Neutrophil (primary cell): ENCODE measurements around the gene CDK6.

Experiments
- H3K27ac ChIP-seq: fragments of 200-600 bp; sonication (generic); 2 replicates; pipeline ENCODE4 v1.5.1; 2016; ENCODE audit warnings: mild to moderate bottlenecking, moderate library complexity
- H3K27me3 ChIP-seq: fragments of 200-600 bp; sonication (generic); 2 replicates; pipeline ENCODE4 v1.6.0; 2016; ENCODE audit warnings: mild to moderate bottlenecking
- H3K36me3 ChIP-seq: fragments of 200-600 bp; sonication (generic); 2 replicates; pipeline ENCODE4 v1.5.1; 2017
- H3K4me1 ChIP-seq, 2 experiments: fragments of 200-600 bp in 1 of 2; sonication (generic) in 1 of 2; 1 replicate in 1 of 2; 2 replicates in 1 of 2; pipeline versions ENCODE4 v1.5.1 to v1.6.1; 2013 to 2016; ENCODE audit warnings: low read depth in 1 of 2, low read length in 1 of 2, mild to moderate bottlenecking in 1 of 2, moderate library complexity in 1 of 2; ENCODE audit not compliant: control insufficient read depth in 1 of 2, insufficient read depth in 1 of 2
- H3K4me3 ChIP-seq, 2 experiments: fragments of 200-600 bp in 1 of 2; sonication (generic) in 1 of 2; 1 replicate in 1 of 2; 2 replicates in 1 of 2; pipeline ENCODE4 v1.5.1; 2013 to 2016; ENCODE audit warnings: low read depth in 1 of 2, low read length in 1 of 2, mild to moderate bottlenecking in 1 of 2, moderate library complexity in 1 of 2
- H3K9me3 ChIP-seq: fragments of 200-600 bp; sonication (generic); 2 replicates; pipeline ENCODE4 v1.5.1; 2016
- CTCF ChIP-seq: fragments of 200-600 bp; sonication (generic); IDR thresholded peaks from 2 replicates; pipeline ENCODE4 v1.5.1; 2016; ENCODE audit warnings: antibody characterized with exemption

CDK6 gene

DNA sequence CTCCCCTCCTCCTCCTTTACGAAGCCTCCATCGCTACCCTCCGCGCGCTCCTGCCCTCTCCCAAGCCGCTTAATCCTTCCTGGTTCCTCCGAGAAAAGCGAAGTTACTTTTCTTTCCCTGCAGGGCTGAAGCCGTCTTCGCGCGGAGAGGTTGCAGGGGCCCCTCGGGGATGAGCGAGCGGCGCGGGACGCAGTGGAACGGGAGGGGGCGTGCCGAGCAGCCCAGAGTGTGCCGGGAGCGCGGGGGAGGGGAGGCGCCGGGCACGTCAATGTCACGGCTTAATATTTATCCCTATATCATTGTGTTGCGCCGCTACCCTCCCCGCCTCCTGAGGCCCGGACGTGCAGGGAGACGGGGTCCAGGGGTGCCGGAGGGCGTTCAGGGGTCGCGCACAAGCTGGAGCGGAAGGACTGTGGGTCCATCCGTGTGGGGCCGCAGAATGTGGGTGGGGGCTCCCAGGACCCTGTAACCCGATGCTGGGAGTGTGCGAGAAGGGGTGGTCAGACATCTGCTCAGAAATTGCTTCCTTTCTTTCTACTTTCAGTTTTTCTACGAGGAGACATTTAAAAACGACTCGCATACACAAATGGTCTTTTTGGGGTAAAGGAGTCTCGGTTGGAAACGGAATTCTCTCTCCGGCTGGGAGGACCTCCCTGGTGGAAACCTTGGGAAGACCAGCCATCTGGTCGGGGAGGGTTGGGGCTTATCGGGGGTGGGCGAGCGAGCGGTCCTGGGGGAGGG, 2.4 kb downstream of the CDK6 start:
- Histone ChIP-seq H3K9me3 (no peaks in the 10 kb centered on the region), H3K4me3 (peak overlapping the region; percentile 90 to 98), H3K27me3 (peaks cover 19% of the 10 kb centered on the region), H3K4me1 (peaks cover 34 to 37% of the 10 kb centered on the region in 2 experiments), H3K27ac (peak overlapping the region; percentile 72), H3K36me3 (no peaks in the 10 kb centered on the region)
- TF ChIP-seq CTCF = no peak

GRCh38 chr7:92833024-92833765, 3.2 kb downstream of the CDK6 start:
- no peaks in the 10 kb centered on the region for H3K9me3 ChIP-seq
- peak; percentile 83 for TF ChIP-seq CTCF
- peak overlapping the region; percentile 72 for H3K27ac ChIP-seq
- H3K27me3 ChIP-seq = peaks cover 19% of the 10 kb centered on the region
- H3K4me3 ChIP-seq = peak overlapping the region; percentile 90 to 98
- H3K36me3 ChIP-seq = no peaks in the 10 kb centered on the region
- H3K4me1 ChIP-seq = peaks cover 34 to 37% of the 10 kb centered on the region in 2 experiments

DNA sequence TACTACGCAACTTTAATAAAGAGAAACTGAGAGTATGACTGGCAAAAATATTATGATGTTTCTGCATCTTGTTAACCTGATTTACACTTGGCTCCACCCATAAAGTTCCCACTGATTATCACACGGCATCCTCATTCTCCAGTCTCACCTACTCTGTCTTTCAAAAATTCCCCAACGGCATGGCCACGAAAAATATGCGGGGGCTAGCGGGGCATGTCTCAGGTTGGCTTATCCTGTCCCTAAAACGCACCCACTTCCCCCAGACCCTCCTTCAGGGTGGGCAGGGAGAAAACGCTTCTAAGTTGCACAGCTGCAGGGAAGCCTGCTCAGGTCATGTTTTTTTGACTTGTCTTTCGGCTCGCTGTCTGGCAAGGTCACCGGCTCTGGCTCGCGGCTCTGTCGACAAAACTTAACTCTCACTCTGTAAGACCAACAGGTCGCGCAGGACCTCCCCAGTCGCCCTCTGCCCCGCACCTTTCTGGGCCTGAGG, 3.8 kb downstream of the CDK6 start:
- H3K27me3 ChIP-seq = peaks cover 16% of the 10 kb centered on the region
- TF ChIP-seq CTCF = no peak
- peak overlapping the region; percentile 72 for H3K27ac ChIP-seq
- H3K4me1 ChIP-seq = peaks cover 39% of the 10 kb centered on the region in 2 experiments
- H3K36me3 ChIP-seq = no peaks in the 10 kb centered on the region
- no peaks in the 10 kb centered on the region for H3K9me3 ChIP-seq
- peak overlapping the region; percentile 90 to 98 for H3K4me3 ChIP-seq

GRCh38 chr7:92831716-92832533, 4.4 kb downstream of the CDK6 start:
- Histone ChIP-seq H3K27ac (no peak overlapping the region), H3K4me1 (peaks cover 41 to 42% of the 10 kb centered on the region in 2 experiments), H3K36me3 (no peaks in the 10 kb centered on the region)

More at GRCh38 chr7:92831716-92832533, 4.4 kb downstream of the CDK6 start:
- no peak for TF ChIP-seq CTCF
- H3K9me3 ChIP-seq = no peaks in the 10 kb centered on the region
- H3K27me3 ChIP-seq = peaks cover 10% of the 10 kb centered on the region
- H3K4me3 ChIP-seq = peak overlapping the region; percentile 90 to 98
